Activated T-cell treated with anti-CD3 and anti-CD28 coated beads for 4 hours (primary cell): ENCODE results near the gene GPD1L.
"Not testable (repeated sequence)": the region's sequence is repeated elsewhere in the genome, so short reads cannot be mapped to it uniquely, and the experiment has no call there.

Experiments used
- DNase-seq: peaks from one replicate; pipeline ENCODE4 v3.0.0-alpha.2; 2020

GPD1L gene

GRCh38 chr3:32106929-32107362 lies 526 bp downstream of the GPD1L start:
- DNase-seq: no peak

- DNase-seq: not testable (repeated sequence)
These were observed 1.8 kb downstream of the GPD1L start for GRCh38 chr3:32108224-32108623.

- no peak for DNase-seq
These were observed 2.8 kb downstream of the GPD1L start for GRCh38 chr3:32109256-32109655.

GRCh38 chr3:32110233-32110760 lies 3.9 kb downstream of the GPD1L start:
- DNase-seq: no peak

GRCh38 chr3:32111560-32111959 lies 5.1 kb downstream of the GPD1L start:
- DNase-seq: no peak

GRCh38 chr3:32113566-32113965 lies 7.1 kb downstream of the GPD1L start:
- no peak for DNase-seq

- no peak for DNase-seq
These were observed 7.6 kb downstream of the GPD1L start for GRCh38 chr3:32113981-32114545.

- DNase-seq: peak; percentile 29
These were observed 8.3 kb downstream of the GPD1L start for GRCh38 chr3:32114546-32115386.

- no peak for DNase-seq
These were observed 10.9 kb downstream of the GPD1L start for GRCh38 chr3:32117320-32117719.

GRCh38 chr3:32118215-32118614 lies 11.8 kb downstream of the GPD1L start:
- no peak for DNase-seq

- no peak for DNase-seq
These were observed 14.1 kb downstream of the GPD1L start for GRCh38 chr3:32120471-32120870.

GRCh38 chr3:32121137-32121536 lies 14.7 kb downstream of the GPD1L start:
- no peak for DNase-seq

- no peak for DNase-seq
These were observed 17.2 kb downstream of the GPD1L start for GRCh38 chr3:32123620-32124019.

- no peak for DNase-seq
These were observed 18.6 kb downstream of the GPD1L start for GRCh38 chr3:32125012-32125411.

- no peak for DNase-seq
These were observed 20.0 kb downstream of the GPD1L start for GRCh38 chr3:32126305-32127015.

GRCh38 chr3:32127219-32127826 lies 20.9 kb downstream of the GPD1L start:
- DNase-seq: no peak

GRCh38 chr3:32128936-32129335 lies 22.5 kb downstream of the GPD1L start:
- DNase-seq: no peak

- DNase-seq: no peak
These were observed 23.4 kb downstream of the GPD1L start for GRCh38 chr3:32129832-32130231.

- DNase-seq: no peak
These were observed 25.7 kb downstream of the GPD1L start for GRCh38 chr3:32132121-32132520.

GRCh38 chr3:32132706-32133105 lies 26.3 kb downstream of the GPD1L start:
- no peak for DNase-seq

GRCh38 chr3:32136703-32137102 lies 30.3 kb downstream of the GPD1L start:
- no peak for DNase-seq

GRCh38 chr3:32137870-32138269 lies 31.4 kb downstream of the GPD1L start:
- no peak for DNase-seq

- no peak for DNase-seq
These were observed 32.2 kb downstream of the GPD1L start for GRCh38 chr3:32138545-32139104.
